GM19452 (cell line): ENCODE results near the gene MYBPC2.

Source experiments
- ATAC-seq: cut with Tn5 transposase; IDR thresholded peaks from one replicate; pipeline ENCODE4 v1.9.1; 2021; ENCODE audit not compliant: unreplicated experiment

The MYBPC2 gene

DNA sequence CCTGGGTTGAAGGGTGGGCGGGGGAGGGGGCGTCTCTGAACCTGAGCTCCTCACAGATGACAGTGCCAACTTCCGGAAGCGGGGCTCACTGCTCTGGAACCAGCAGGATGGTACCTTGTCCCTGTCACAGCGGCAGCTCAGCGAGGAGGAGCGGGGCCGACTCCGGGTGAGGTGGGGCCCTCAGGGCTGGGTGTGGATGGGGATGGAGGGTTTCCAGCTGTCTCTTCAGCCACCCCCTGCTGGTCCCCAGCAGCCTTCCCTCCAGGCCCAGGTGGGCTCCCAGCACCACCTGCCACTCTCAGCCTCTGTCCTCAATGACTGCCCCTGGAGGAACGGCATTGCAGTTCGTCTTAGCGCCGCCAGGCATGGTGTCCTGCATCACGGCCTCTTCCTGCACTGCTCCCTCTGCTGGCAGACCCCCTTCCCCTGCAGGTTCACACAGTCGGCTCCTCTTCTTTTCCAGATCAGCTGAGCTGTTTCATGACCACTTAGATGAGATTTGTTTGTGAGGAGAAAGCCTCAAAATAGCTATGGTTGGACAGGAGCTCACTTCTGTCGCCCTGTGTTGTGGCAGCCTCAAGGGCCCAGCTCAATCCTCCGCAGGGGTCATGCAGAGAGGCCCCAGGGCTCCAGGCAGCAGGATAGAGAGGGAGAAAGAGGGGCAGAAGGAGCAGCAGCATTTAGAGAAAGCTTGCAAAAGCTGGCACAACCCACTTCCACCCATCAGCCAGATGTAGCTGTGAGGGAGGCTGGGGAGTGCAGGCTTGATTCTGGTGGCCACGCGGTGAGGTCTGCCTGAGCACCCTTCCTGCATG, 46.4 kb downstream of the MYBPC2 start:
- no peak for ATAC-seq

DNA sequence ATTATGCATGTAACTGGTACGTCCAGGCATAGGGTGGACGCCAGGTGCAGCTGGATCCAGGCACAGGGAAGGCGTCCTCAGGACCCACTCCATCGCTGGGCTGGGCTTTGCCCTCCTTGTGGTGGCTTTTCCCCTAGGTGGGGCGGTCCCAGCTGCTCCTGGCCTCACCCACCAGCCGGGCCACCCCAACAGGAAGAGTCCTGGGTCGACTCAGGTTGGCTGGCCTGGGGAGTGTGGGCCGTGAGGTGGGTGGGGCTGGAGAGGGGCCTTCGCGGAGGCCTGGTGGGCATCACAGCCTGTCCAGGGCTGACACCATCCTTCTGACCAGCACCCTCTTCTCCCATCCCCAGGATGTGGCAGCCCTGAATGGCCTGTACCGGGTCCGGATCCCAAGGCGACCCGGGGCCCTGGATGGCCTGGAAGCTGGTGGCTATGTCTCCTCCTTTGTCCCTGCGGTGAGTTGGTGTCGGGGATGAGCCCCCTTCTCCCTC, 47.1 kb downstream of the MYBPC2 start:
- no peak for ATAC-seq

DNA sequence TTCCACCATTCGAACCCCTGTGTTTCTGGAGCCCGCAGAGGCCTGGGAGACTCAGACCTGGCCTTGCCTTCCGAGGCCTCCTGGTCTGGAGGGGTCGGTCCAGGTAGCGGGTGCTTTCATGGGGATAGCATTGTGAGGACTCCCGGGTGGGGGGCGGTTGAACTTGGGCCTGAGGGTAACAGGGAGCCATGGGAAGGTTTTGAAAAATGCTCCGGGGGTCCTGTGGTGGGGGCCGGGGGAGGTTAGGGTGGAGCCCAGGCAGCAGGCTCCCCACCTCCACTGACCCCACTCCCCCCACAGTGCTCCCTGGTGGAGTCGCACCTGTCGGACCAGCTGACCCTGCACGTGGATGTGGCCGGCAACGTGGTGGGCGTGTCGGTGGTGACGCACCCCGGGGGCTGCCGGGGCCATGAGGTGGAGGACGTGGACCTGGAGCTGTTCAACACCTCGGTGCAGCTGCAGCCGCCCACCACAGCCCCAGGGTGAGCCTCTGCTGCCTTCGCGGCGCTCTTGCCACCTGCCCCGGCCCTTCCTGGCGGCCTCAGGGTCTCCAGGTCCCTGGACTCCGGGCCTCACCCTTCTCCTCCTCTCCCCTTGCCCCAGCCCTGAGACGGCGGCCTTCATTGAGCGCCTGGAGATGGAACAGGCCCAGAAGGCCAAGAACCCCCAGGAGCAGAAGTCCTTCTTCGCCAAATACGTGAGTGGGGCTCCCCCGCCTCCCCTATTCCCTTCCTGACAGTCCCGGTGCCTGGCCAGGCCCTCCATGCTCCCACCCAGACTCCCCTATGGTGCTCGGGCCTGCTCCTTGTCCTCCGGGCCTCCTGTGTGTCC, 47.8 kb downstream of the MYBPC2 start:
- no peak for ATAC-seq

DNA sequence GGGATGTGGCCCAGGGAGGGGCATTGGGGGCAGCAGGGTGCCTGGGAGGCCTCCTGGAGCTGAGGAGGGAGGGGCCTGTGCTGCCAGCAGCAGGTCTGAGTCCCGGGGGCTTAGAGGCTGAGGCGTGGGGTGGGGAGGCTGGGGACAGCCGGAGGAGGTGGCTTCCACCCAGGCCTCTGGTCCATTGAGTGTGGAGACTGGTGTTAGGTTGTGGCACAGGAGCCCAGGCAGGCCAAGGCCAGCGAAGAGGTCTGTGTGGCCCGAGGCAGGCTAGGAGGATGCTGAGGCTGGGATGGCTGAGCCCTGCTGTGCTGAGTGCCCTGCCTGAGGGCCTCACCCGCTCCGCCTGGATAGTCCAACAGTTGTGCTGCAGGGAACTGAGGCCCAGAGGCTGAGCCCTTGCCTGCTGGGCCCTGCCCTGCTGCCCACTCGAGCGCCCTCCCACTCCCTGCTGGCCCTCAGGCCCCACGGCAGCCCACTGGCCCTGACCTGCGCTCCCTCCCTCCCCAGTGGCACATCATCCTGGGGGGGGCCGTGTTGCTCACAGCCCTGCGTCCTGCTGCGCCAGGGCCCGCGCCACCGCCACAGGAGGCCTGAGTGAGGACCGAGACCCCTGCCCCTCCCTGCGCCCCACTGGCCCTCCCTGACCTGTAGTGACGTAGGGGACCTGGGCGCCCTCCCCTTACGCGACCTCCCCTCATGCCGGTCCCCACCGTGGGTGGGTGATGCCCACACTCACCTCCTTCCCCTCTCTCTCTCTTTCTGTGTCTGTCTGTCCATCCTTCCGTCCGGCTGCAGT, 48.9 kb downstream of the MYBPC2 start:
- no peak for ATAC-seq

DNA sequence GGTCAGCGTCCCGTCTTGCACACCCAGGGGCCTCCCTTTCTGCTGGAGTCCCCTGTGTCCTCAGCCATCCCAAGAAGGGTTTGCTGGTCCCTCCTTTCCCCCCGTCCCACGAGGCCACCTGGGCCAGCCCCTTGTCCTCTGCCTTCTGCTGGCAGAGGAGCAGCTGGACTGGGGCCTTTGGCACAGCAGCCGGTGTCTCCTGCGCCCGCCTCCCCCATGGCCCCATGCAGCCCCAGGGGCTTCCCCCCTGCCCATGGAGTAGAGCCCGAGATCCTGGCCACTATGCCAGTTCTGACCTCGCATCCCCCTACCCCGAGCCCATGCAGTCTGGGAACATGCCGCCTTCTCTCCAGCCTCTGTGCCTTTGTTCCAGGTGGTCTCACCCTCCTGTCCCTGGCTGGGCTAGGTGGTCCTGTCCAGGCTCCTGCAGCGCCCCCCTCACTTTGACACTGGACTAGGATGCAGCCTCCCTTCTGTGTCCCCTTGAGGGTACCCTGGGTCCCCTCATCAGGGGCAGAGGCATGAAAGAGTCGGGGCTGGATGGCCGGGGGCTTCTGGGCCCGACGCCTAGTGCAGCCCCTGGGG, 49.7 kb downstream of the MYBPC2 start:
- ATAC-seq, result no peak

DNA sequence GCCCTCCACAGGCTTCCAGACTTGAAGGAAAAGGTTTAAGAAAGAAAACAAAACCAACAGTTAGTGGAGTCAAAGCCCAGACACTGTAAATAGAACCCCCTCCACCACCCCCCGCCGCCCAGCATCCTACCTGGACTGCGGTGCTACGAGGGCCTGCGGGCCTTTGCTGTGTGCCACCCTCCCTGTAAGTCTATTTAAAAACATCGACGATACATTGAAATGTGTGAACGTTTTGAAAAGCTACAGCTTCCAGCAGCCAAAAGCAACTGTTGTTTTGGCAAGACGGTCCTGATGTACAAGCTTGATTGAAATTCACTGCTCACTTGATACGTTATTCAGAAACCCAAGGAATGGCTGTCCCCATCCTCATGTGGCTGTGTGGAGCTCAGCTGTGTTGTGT, 50.2 kb downstream of the MYBPC2 start:
- ATAC-seq, result no peak

DNA sequence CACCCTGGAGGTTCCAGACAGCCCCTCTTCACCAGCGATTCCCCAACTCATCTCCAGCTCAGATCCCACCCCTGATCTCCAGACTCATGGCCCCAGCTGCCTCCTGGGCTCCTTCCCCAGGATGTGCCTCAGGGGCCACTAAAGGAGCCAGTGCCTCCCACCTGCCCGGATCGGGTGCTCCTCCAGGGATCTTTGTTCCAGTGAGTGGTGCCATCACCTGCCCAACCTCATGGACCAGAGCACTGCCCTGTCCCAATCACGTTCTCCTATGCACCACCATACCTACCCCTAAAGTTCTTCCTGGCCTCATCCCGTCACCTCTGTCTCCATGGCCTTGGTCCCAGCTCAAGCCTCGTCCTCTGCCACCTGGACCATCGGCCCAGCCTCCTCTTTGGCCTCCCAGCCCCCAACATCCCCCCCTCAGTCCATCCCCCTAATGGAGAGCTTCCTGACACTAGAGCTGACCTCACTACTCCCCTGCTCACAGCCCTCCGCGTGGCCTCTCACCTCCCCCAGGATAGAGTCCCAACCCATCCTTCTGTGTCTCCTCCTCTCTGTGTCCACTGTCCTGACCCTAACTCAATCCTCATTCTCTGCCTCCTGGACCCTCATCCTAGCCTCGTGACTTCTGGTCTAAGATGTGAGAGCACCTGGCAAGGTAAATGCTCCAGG, 52.7 kb downstream of the MYBPC2 start:
- ATAC-seq, result no peak

DNA sequence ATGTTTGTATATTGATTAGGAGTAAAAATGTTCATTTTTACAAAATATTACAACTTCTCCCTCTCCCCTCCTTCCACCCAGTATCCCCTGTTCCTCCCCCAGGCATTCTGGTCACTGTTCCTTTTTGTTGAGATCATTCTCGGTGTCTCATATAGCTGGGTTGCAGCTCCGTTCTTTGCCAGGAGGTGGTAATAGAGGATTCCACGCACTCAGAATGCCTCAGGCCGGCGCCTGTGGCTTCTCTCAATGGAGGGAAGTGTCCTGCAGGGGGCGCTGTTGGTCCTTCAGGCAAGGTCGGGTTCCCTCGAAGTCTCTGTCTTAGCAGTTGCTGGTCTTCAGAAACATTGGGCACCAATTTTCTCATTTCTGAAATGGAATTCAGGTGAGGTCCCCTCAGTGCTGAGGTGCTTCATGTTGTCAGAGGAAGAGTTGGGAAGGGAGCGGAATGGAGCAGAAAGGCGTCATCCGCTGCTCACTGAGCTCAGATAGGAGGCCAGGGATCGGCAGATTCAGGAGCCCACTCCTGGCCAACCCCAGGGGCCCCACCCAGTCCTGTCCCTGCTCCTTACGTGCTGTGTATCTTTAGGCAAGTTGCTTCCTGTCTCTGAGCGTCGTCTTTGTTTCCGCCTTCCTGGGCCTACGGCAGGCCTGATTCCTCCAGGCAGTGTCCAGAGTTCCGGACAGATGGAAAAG, 54.3 kb downstream of the MYBPC2 start:
- ATAC-seq, result no peak

DNA sequence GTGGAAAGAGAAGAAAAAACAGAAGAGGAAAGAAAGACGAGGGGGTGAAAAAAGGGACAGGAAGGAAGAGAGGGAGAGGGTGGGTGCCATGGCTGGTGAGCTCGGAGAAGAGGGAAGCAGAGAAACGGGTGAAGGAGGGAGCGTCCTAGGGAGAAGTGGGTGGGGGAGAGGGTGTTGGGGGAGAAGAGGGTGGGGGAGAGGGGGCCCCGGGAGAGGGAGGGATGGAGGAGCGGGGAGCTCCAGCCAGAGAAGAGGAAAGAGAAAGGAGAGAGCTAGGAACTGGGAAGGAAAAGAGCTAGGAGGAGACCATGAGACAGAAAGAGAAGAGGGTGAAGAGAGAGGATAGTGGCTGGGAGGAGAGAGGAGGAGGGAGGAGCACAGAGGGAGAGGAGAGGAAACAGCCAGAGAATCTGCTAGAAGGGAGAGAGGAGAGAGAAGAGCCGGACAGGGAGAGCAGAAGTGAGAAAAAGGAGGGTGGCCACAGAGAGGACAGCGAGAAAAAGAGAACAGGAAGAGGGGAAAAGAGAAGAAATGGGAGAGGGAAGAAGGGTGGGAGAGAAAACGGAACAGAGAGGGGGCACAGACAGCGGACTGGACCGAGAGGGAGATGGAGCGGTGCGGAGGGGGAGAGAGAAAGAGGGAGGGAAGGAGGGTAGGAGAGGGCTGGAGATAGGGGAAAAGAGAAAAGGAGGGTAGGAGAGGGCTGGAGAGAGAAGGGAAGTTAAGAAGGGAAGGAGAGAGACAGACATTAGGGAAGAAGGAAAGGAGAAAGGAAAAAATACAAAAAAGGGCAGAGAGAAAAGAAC, 55.9 kb downstream of the MYBPC2 start:
- ATAC-seq, result no peak

DNA sequence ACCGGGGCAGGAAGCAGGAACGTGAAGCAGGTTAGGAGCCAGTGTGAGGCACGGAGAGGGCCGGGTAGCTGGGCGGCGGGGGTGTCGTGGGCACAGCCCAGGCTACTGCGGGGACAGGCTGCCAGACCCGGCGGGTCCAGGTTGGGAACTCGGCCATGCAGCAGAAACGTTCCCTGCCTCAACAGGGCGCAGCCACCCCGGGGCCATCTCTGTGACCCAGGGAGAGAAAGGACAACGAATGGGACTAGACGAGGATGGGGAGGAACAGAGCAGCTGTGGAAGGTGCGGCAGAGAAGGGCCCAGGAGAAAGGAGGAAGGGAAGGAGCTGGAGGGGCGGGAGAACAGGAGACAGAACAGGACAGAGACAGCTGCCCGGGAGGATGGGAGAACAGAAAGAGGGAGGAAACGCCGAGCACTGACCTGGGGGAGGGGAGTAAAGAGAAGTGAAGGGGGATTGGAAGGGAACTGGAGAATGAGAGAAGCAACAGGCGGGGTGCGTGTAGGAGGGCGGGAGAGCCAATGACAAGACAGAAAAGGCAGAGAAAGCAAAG, 56.8 kb downstream of the MYBPC2 start:
- ATAC-seq, result no peak

DNA sequence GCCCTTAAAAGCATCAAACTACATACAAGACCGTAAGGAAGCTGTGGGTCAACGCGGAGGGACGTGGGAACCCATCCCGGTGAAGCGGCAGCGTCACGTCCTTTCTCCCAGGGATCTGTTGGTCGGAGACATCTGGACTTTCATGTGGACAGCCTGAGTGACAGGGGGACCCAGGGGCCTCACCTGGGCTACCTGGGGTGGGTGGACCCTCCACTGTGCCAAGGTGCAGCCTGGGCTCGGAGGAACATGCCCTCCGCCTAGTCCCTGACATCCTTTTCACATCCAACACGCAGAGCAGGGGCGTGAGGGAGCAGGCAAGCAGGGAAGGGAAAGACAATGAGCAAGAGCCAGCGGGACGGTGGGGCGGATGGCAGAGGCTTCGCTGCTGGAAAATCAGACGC, 57.7 kb downstream of the MYBPC2 start:
- ATAC-seq, result no peak

DNA sequence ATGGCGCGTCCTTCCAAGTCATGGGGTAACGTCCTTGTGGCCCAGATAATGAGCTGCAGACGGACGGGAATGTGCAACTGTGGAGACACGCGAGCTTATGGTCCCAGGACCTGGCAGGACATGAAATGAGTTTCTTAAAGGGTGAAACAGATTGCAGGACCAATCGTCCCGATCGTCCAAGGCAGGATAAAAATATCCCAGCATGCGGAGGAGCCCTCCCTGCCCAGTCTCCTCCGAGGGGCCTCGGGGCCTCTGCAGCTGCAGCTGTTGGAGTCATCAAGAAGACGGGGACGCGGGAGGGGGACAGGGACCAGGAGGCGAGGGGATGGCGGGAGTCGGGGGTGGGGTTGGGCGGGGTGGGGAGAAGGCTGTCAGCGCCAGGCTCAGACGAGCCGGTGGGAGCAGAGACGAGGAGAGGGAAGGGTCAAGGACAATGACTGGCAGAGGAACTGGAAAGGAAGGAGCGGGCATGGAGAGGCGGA, 58.3 kb downstream of the MYBPC2 start:
- ATAC-seq, result no peak

DNA sequence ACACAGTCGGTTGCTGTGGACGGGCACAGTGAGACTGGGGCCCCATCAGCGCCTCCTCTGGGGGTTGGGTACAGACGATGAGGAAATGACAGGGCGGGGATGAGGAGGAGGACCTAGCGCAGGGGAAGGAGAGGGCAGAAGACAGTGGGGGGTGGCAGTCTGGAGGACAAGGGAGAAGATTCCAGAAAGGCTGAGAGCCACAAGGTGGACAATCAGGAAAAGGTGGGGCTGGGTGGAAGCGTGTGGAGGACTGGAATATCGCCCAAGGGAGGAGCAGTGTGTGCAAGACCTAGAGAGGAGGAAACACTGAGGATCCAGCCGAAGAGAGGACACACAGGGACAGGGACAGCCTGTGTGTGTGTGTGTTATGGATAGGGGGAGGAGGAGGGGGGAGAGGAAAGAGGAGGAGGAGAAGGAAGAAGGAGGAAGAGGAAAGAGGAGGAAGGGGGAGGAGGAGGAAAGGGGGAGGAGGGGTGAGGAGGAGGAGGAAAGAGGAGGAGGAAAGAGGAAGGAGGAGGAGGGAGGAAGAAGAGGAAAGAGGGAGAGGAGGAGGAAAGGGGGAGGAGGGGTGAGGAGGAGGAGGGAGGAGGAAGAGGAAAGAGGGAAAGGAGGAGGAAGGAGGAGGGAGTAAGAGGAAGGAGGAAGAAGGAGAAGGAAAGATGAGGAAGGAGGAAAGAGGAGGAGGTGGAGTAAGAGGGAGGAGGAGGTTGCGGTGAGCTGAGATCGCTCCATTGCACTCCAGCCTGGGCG, 59.8 kb downstream of the MYBPC2 start:
- no peak for ATAC-seq

DNA sequence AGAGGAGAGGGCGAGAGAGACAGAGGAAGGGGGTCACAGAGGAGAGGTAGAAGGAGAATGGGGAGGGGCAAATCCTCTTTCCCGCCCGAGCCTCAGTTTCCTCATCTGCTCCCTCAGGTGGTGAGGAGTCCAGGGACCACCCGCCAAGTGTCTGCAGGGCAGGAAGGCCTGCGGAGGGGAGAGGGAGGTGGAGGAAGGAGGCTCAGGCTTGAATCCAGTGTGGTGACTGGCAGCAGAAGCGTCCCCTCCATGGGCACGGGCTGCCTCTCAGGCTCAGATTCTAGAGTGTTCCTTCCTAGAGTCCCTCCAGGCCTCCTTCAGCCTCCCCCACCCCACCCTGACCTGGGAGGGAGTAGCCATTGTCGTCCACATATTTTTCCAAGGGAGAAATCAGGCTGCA, 60.5 kb downstream of the MYBPC2 start:
- no peak for ATAC-seq

DNA sequence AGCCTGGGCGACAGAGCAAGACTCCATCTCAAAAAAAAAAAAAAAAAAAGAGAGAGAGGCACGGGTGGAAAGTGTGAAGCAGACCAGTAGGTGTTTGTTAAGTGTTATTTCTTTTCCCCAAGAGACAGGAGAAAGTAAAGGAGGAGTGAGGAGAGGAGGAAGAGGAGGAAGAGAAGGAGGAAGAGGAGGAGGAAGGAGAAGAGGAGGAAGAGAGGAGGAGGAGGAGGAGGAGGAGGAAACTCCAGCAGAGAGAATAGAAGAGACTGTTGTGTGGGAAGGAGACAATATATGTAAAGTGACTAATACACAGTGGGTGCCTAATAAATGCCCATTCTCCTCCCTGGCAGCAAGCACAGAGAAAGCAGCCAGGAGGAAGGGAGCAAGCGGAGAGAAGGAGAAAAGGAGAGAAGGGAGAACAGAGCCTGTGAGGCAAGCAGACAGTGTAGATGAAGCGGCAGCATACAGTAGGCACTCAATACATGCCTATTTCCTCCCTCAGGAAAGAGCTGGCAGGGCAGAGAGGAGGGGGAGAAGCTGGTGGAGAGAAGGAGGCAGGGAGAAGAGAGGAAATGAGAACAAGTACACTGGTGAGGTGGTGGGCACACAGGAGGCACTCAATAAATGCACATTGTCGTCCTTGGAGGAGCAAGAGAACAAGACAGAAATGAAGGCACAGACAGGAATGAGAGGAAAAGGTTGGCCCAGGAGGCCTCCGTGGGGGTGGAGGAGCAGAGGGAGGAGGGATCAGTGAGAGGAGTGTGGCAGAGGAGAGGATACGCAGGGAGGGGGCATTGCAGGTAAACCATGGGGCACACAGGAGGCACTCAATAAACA, 61.7 kb downstream of the MYBPC2 start:
- ATAC-seq, result no peak

DNA sequence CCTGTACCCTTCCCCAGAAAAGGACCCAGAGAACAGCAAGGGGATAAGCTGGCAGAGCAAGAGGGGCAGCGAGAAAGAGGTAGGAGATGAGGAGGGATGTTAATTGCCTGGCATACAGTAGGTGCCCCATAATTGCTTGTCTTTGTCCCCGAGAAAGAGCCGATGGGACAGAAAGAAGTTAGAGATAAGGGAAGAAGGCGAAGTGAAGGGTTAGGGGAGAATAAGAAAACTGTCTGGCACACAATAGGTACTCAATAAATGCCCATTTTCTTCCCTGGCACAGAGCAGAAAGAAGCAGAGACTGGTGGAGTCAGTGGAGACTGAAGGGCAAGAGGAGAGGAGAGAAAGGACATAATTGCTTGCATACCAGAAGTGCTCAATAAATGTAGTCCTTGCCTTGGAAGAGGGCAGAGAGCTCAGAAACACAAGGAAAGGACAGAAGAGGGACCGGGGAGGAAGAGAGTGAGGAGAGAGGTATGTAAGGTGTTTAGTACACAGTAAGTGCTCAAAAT, 62.4 kb downstream of the MYBPC2 start:
- ATAC-seq, result no peak
